Stimulated activated CD4-positive, alpha-beta T cell treated with anti-CD3 and anti-CD28 coated beads, Interleukin-2, amount 100 ng/mL, for 24 hours (primary cell): ENCODE data around the gene GPR119.
"Not testable (repeated sequence)": the region's sequence is repeated elsewhere in the genome, so short reads cannot be mapped to it uniquely, and the experiment has no call there.

Experiments
- DNase-seq, 2 donors: peaks; one replicate each; pipeline ENCODE4 v3.0.0-alpha.2; 2020

GPR119 gene

DNA sequence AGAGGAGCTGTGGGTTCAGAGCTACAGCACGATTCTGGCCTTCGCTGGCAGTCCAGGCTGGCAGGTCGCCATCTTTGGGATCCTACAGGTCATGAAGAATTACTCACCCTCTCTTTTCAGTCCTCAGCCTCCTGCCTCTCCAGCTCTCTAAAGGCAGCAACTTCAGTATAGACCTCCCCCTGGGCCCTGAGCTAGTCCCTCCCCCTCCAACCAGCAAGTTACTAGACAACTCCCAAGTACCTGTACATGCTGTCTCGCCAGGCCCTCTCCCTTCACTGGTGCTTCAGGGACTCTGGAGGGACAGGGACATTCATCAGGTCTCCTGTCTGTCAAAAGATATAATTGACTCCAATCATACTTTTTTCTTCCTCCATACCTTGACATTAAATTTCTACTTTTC lies at the start of gene GPR119:
TSS of gene GPR119 (minus strand) at position 155 of the 400 bp plus-strand sequence. CDS start 227 bp downstream, outside the sequence.
- DNase-seq = no peak

- DNase-seq = not testable (repeated sequence)
Observed at GRCh38 chrX:130429236-130429635, 43.8 kb upstream of the GPR119 start.

- DNase-seq = no peak
Observed at GRCh38 chrX:130426531-130426930, 41.1 kb upstream of the GPR119 start.

DNA sequence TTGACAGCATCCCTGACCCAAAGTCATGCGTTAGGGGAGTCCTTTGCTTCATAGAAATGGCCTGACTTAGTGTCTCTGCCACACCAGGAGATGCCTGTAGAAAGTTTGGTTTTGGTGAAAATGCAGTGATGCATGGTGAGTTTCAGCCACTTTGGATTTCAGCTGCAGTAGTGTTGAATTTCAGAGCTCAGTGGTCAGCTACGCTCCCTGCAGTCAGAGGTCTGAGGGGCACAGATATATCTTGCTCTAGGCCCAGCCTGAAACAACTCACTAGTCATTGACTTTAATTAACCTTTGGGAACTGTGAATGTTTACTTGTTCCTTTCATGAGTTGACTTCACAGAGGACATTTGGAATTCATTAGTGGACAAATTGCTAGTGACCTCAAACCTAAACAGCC lies 33.8 kb upstream of the GPR119 start:
- DNase-seq = no peak

DNA sequence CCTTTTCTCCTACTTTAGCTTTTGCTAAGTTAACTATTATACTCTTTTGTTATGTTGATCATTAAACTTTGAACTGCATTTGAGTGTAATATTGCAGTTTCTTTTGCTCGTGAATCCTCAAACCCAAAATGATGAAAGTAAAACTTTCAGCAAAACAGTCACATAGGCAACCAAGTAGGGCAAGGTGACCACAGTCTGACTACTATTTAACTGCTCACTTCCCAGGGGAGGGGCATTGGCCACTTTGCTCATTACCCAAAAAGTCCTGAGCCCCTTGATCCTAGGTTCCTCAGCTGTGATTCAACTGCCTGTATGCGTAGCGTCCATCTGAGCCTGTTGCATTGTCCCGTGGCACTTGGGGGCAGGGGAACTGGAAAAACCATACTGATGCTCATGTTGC lies 33.3 kb upstream of the GPR119 start:
- no peak for DNase-seq

DNA sequence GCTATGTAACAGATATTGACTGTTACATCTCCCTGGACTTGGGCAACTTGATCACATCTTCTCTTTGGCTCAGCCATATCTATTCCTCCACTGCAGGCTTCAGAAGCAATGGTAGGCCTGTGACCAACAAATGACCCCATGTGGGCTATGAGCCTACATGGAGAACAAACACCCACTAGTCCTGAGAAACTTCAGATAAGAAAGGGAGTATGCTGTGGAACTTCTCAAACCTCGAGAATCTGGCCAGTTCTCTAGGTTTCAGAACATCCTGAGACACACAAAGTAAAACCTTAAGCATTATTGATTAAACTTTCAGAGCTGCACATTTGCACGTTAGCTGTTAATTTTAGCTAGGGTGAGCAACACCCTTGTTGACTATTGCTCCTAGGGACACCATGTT lies 32.6 kb upstream of the GPR119 start:
- DNase-seq = no peak

- DNase-seq = no peak
Observed at GRCh38 chrX:130416785-130417184, 31.3 kb upstream of the GPR119 start.

- no peak for DNase-seq
Observed at GRCh38 chrX:130415201-130415600, 29.7 kb upstream of the GPR119 start.

- DNase-seq = no peak
Observed at GRCh38 chrX:130414800-130415199, 29.3 kb upstream of the GPR119 start.

- DNase-seq = no peak
Observed at GRCh38 chrX:130413415-130413814, 27.9 kb upstream of the GPR119 start.

DNA sequence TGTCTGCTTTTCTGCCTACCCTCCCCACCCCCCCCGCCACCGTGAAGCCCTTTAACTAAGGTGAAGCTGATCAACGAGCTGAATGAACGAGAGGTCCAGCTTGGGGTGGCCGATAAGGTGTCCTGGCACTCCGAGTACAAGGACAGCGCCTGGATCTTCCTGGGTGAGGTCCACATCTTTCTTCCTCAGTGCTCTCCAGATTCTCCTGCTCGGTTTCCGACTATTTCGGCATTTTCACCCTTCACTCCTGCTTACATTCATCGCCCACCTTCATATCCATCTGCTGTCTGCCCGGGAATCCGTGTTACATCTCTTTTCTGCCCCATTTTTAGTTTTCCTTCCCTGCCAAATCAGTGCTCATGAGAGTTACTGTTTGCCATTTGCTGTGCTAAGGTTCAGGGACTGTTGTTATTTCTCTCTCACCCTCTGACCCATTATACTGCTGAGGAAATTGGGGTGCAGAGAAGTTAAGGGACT lies 16.8 kb upstream of the GPR119 start:
- DNase-seq = no peak

GRCh38 chrX:130401415-130402207 lies 16.1 kb upstream of the GPR119 start, which contains the start of gene RBMX2:
Gene RBMX2 (plus strand): TSS chrX:130401987. CDS start chrX:130402033, 46 bp downstream.
- peak; percentile 66 to 76 for DNase-seq

GRCh38 chrX:130395341-130395740 lies 9.9 kb upstream of the GPR119 start:
- no peak for DNase-seq

GRCh38 chrX:130393451-130394074 lies 8.1 kb upstream of the GPR119 start:
- peak in 1 of 2 donors; percentile 2 for DNase-seq

DNA sequence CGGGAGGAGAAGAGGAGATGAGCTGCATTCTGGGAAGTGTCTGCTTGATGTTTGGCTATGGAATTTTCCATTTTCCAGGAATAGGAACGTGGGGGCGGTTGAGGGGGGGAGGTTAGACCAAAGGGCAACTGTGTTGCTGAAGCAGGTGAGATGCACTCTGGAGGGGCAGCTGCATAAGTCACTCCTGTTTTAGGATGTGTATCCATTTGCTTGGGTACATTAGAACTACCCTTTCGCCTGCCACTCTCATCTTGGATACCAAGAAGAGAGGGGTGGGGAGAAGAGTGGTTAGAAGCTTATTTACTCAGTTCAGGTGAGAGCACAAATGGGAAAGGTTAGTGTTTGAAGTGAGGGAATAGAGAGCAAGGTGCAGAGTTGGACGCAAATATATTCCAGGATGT lies 934 bp upstream of the GPR119 start:
- DNase-seq = no peak

DNA sequence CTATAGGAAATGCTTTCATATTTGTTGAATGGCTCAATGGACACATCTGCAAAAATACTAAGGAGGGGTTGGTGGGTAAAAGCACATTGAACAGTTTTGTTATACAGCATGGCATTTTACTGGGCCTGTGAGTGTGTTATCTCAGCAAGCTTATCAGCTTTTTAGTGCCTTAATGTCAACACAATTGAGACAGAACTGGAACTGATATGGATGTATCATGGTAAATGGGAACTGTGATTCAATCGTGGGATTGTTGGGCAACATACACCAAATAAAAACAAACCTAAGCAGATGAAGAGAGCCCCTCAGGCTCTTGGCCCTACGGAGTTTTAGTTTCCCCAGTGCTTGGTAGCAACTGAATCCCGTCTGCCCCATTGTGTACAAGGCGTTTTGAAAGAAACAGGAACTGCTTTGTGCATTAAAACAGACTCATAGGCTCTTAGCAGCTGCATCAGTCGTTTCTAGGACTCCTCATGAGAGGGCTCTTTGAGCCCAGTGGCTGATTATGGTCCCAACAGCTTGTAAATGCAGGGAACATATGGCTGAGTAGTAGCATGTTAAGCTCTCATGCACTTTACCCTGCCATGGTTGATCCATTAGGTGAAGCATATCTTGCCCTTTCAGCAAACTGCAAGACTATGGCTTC lies 7.3 kb downstream of the GPR119 start:
- no peak for DNase-seq

DNA sequence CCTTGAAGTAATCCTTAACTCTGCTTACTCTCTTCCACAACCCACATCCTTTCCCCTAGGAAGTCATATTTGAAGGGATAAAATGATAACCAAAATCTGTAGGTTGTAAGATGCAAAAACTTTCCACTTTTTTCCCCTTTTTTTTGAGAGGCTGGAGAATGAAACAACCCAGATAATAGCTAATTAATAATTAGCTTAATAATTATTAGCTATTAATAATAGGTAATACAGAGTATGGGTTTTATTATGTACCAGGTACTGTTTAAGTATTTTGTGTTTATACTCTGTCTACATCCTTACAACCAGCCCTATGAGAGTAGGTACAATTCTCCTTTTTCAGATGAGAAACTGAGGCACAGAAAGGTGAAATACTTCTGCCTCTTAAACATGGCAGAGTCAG lies 9.4 kb downstream of the GPR119 start:
- no peak for DNase-seq

DNA sequence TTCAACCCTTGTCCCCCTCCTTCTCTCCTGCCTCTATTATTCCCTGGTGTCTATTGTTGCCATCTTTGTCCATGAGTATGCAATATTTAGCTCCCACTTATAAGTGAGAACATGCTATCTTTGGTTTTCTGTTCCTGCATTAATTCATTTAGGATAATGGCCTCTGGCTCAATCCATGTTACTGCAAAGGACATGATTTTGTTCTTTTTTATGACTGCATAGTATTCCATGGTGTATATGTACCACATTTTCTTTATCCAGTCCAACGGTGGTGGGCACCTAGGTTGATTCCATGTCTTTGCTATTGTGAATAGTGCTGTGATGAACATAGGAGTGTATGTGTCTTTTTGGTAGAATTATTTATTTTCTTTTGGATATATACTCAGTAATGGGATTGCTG lies 33.4 kb downstream of the GPR119 start:
- not testable (repeated sequence) for DNase-seq

GRCh38 chrX:130351567-130351966 lies 33.9 kb downstream of the GPR119 start:
- DNase-seq = no peak

DNA sequence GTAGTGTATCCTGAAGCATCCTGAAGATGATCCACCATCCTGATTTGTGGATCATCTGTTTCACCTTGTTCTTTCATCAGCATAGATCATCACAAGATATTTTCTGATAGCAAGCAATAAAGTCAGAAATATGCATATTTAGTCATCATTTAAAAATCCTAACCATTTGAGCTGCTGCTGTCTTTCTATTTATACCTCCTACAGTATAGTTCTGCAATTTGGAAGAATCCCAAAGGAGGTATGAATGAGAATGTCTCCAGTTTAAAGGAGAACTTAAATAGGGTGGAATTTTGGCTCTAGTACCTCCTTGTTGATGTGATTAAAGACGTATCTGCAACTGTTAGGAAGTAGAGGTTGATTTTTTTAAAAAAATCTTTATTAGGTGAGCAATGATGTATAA lies 38.2 kb downstream of the GPR119 start:
- DNase-seq = no peak

- no peak for DNase-seq
Observed at GRCh38 chrX:130343411-130343810, 42.1 kb downstream of the GPR119 start.

DNA sequence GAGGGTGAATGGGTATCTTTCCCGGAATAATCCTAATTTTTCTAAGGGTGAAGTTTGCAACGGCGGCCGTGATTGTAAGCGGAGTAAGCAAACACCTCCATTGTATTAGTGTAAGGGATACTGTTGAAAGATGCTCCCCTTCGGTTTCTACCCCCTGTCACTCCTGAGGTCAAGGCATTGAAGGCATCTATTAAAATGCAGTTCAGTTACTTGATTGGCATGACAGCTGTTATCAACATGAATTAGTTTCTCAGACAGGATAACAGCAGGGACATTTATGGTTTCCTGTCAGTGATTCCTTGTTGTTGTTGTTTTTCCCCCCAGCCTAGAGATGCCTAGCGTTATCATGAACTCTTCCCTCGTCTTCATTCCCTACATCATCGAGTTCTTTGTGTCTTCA lies 45.2 kb downstream of the GPR119 start:
- DNase-seq = no peak

DNA sequence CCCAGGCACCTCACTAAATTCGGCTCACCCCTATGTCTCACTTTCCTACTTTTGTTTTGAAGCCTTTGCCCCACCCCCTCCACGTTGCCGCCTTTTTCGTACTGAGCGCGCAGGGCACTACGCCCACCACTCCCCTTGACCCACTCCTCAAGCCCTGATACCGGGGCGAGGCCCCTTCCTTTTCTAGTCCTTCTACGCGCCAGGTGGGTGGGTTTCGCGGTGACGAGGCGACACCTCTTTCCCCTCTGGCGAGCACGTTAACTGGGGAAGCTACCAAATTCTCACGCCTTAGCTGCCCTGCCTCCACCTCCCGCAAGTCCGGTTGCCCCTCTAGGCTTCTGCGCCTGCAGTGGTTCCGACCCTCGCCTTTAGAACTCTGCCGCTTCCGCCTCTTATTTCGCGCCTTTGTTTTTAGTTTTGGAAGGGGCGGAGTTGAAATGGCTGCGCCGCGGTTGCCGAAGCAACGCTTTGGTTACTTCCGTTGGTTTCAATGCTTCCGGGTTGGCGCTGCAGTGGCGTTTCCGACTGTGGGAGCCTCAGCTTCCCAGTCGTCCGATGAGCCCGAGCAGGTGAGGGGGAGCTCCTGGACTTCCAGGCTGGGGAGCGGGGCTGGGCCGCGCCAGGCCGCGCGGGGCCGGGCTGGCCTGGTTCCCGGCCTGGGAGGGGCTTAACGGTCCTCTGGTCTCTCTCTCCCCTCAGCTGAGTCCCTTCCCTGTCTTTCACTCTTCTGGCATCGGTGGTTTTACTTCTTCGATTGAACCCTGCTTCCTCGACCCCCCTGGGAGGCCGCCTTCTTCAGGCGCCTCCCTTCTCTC lies 45.9 kb downstream of the GPR119 start, which contains the start of gene SLC25A14:
TSS of gene SLC25A14 (plus strand) at position 512 of the 815 bp plus-strand sequence. CDS start 360 bp downstream, outside the sequence.
- peak; percentile 62 to 71 for DNase-seq
